GM21528 (cell line): ENCODE data around the gene CD7.
"Not testable (repeated sequence)": the region's sequence is repeated elsewhere in the genome, so short reads cannot be mapped to it uniquely, and the experiment has no call there.

Source experiments
- ATAC-seq: cut with Tn5 transposase; IDR thresholded peaks from one replicate; pipeline ENCODE4 v1.9.1; 2021; ENCODE audit warnings: mild to moderate bottlenecking, moderate library complexity; ENCODE audit not compliant: unreplicated experiment, low FRiP score

The CD7 gene

DNA sequence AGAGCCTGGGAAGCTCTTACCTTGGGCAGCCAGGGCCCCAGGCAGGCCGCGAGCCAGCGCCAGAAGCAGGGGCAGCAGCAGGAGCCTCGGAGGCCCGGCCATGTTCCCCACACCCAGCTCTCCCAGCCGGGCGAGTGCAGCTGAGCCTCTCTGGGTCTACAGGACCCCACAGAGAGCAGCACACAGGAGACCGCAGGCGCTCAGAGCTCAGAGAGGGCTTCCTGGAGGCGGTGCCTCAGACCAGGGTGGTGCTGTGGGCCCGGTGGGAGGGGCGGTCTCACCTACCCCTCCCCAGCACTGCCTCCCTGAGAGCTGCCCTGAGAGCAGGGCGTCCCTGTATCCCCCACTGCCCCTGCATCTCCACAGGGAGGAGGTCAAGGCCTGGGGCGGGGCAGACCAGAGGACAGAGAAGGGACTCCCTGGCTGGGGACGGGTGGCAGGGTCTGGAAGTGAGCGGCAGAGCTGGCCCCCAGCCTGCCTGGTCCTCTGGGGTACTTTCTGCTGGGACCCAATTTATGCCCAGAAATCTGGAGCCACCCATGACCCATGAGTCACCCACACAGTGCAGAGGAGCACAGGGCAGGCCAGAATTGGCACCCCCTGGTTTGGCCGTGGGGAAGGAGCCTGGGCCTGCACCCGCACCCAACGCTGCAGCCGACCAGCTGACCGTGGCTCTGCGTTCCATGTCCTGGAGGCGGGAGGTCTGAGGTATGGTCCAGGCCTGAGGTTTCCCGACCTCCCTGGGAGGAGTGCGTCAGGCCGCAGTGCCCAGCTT, at the start of gene CD7:
Gene CD7, minus strand, starts transcription at position 215 of the 775 bp plus-strand sequence. Its CDS starts 113 bp downstream, at position 102.
- ATAC-seq, result no peak

- ATAC-seq, result no peak
Observed at GRCh38 chr17:82366749-82367148, 49.3 kb upstream of the CD7 start.

DNA sequence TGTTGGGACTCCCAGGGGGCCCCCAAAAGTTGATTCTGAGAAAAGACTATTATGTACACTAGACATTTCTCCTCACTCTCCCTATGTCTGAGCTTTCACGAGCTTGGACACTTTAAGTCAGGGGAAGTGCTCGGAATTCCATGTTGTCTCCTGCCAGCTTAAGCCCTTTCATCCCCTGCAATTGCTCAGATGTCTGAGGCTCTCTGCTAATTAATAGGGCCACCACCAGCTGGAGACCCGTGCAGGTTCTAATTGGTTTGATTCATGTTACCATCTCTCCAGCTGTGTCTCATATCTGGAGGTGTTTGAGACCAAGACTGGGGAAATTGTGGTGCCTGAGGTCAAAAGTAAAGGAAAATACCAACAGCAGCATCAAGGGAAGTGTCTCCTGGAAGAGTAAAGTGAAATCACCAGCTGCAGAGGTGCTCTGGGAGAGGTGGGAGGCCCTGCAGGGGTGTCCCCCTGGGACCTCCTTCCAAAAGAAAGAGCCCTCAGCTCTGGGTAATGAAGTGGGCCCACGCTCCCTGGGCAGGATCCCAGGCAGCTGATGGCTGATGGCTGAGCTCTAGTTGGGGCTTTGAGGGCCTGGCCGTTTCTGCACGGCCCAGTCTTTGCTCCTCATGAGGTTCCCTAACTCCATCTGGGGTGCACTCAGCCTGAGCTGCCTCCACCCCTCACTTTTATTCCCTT, 48.3 kb upstream of the CD7 start:
- no peak for ATAC-seq

- no peak for ATAC-seq
Observed at GRCh38 chr17:82361885-82362633, 44.7 kb upstream of the CD7 start.

DNA sequence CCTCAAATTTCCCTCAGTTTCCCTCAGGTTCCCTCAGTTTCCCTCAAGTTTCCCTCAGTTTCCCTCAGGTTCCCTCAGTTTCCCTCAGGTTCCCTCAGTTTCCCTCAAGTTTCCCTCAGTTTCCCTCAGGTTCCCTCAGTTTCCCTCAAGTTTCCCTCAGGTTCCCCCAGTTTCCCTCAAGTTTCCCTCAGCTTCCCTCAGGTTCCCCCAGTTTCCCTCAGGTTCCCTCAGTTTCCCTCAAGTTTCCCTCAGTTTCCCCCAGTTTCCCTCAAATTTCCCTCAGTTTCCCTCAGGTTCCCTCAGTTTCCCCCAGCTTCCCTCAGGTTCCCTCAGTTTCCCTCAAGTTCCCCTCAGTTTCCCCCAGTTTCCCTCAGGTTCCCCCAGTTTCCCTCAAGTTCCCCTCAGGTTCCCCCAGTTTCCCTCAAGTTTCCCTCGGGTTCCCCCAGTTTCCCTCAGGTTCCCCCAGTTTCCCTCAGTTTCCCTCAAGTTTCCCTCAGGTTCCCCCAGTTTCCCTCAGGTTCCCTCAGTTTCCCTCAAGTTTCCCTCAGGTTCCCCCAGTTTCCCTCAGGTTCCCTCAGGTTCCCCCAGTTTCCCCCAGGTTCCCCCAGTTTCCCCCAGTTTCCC, 42.2 kb upstream of the CD7 start:
- not testable (repeated sequence) for ATAC-seq

- ATAC-seq, result no peak
Observed at GRCh38 chr17:82358465-82359350, 41.3 kb upstream of the CD7 start, which contains the start of gene TEX19. Gene TEX19 (plus strand): TSS chr17:82359247. CDS start chr17:82362151, 2,904 bp downstream.

DNA sequence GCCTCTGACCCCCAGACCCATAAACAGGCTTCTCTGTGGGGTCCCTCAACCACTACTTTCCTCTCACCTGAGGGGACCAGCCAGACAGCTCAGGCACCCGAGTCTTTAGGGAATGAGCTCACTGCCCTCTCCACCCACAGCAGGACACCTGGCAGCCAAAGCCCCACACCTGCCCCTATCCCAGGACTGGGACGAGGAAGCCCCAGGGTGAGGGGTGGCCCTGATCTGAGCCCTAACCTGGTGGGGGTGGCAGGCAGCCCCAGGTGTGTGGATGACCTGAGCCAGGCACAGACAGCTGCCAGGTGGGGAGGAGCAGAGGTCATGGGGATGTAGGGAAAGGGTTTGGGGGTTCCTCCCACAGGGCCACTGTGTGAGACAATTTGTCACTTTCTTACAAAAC, 40.0 kb upstream of the CD7 start:
- ATAC-seq, result no peak

DNA sequence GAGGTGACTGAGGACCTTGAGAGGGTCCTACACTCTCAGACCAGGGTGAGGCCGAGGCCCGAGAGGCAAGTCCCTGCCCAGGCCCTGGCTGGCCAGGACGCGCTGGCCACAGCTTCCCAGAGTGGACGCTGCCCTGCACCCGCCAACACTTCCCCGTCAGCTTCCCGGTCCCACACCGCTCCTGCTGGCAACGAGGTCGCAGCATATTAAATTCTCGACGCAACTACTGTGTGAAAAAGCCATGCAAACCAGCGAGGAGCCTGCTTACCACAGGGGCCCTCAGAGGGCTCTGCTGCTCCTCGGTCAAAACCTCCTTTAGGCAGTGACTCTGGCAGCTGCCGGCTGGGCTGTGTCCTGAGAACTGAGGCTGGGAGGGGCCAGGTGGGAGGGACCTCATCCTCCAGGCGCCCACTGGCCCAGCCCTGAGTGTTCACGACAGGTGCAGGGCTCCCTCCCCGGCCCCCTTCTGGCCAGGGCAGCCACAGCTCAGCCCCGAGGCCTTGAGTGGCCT, 39.5 kb upstream of the CD7 start:
- no peak for ATAC-seq

DNA sequence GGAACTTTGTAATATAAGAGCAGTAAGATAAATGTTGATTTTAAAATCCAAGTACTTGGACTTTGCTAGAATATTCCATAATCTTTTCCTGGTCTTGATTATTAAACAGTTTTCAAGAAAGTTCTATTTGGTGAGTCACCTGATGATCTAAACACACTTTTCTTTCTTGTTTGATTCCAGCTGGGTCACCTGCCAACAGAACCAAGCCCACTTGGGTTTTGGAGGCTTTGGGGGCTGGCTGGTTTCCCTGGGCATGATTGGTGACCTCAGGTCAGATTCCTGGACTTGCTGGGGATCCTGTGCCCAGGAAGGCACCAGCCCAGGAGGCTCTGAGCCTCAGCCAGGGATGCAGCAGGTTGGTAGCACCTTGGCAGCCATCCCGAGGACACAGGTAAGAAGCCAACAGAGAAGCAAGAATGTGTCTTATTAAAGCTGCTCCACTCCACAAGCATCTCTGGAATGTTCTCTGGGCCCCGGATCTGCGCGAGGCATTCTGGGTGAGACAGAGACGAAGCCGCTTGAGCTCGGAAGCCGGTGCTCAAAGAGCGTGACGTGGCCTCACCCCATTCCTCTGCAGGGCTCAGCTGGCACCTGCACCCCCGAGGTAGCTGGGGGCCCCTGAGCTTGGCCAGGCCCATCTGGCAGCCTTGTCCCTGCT, 38.5 kb upstream of the CD7 start:
- no peak for ATAC-seq

- ATAC-seq, result no peak
Observed at GRCh38 chr17:82354804-82355308, 37.4 kb upstream of the CD7 start.

- ATAC-seq, result no peak
Observed at GRCh38 chr17:82353484-82353883, 36.1 kb upstream of the CD7 start.

- peak; percentile 62 for ATAC-seq
Observed at GRCh38 chr17:82351713-82352488, 34.5 kb upstream of the CD7 start.

- no peak for ATAC-seq
Observed at GRCh38 chr17:82351254-82351712, 33.9 kb upstream of the CD7 start.

- ATAC-seq, result no peak
Observed at GRCh38 chr17:82350182-82351030, 33.0 kb upstream of the CD7 start.

- ATAC-seq, result no peak
Observed at GRCh38 chr17:82349287-82349701, 31.9 kb upstream of the CD7 start.

DNA sequence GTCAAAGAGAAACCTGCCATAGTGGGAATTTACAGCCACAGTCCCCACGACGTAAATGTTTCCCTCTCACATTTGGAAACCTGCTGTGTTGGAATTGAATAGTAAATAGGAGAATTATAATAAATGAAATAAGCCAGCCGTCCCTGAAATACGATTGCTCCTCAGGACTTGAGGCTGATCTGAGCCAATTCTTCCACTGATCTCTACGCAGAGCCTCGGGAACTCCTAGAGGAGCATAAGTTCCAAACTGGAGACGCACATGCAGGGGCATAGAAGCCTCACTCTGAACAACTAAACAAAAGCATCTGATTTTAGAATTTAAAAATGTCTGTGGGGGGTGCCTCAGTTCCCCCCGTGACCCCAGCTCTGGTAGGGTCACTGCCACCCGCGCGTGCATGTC, 31.5 kb upstream of the CD7 start:
- no peak for ATAC-seq

DNA sequence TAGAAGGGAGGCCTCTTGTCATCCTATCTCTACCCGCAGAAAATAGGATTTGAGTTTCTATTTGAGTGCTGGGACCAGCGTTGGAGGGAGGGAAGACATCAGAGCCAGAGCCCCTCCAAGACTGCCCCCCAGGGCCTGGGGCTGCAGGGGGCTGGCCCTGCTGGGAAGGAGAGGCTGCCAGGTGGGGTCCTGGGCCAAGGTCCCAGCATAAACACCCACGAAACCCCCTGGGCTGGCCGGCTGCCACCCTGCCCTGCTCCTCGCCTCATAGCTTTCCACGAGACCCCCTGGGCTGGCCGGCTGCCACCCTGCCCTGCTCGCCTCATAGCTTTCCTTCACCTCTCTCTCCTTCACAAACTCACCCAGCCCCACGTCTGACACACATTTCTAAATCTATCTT, 31.0 kb upstream of the CD7 start:
- ATAC-seq, result no peak
